ENCODE data around the gene LCE5A. TPM values are rescaled to one million over a fixed set of nuclear protein-coding genes. Genes with fewer than 3 reads are reported as not detected.
A peak's percentile ranks its signal among the peaks of the same experiment; 100 is the strongest.

The LCE5A gene
- total RNA-seq, 1 donor from 2014 or later = not detected

GRCh38 chr1:152515434-152515783 is 4.8 kb downstream of the LCE5A start:
- peak; percentile 54 for DNase-seq (ENCODE audit: low spot score)
- Mint-ChIP-seq H3K9me3 (ENCODE audit: unreplicated experiment) (no peaks in the 10 kb centered on the region), H3K4me3 (ENCODE audit: unreplicated experiment) (no peak overlapping the region), H3K4me1 (ENCODE audit: unreplicated experiment) (peaks cover 5% of the 10 kb centered on the region), H3K36me3 (ENCODE audit: low read depth, unreplicated experiment) (no peaks in the 10 kb centered on the region), H3K27me3 (ENCODE audit: unreplicated experiment) (peaks cover 11% of the 10 kb centered on the region), H3K27ac (ENCODE audit: unreplicated experiment) (no peak overlapping the region)
- TF ChIP-seq CTCF (IDR thresholded peaks at IDR 0.05; ENCODE audit: unreplicated experiment) = no peak

DNA sequence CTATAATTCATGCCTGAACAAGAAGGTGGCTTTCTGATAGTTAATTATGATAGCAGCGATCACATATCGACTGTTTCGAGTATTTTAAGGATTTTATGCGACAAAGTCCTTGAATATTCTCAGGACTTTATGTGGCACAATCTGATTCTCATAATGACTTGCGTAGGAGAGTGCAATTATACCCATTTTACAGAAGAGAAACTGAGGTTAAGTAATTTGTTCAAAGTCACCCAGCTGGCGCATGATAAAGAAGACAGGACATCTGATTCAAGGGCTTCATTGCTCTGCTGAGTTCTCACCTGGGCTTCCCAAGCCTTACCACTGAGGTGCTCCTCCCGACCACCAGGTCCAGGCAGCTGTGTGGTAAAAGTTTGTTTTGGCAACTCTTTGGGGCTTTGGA is 5.5 kb downstream of the LCE5A start:
- no peak for DNase-seq (ENCODE audit: low spot score)
- TF ChIP-seq CTCF (IDR thresholded peaks at IDR 0.05; ENCODE audit: unreplicated experiment) = no peak
- H3K4me1 Mint-ChIP-seq (ENCODE audit: unreplicated experiment) = peaks cover 5% of the 10 kb centered on the region

DNA sequence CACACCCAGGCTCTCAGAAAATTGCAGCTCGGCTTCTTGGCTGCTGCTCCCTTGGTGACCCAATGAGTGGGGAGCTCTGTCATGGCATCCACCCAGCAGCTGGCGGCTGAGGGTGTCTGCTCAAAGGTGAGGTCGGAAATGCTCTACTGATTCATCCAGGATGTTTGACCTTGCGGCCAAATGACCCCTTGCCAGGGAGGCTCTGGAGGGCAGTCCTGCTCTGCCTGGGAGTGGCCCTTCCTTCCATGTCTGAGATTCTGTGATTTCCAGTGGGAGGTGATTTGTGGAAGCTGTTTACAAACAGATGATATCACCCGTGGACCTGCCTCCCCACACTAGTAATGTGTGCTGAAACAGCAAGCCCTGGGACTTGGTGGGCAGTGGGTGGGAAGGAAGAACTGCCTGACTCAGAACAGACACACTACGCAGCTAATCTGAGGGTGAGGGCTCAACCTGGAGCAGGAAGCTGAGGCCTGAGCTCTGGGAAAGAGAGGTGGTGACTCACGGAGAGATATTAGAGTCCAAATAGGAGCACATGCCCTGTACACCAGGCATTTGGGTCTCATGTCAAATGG is 6.7 kb downstream of the LCE5A start:
- peaks cover 5% of the 10 kb centered on the region for H3K4me1 Mint-ChIP-seq (ENCODE audit: unreplicated experiment)
- TF ChIP-seq CTCF (IDR thresholded peaks at IDR 0.05; ENCODE audit: unreplicated experiment) = no peak
- H3K27ac Mint-ChIP-seq (ENCODE audit: unreplicated experiment) = no peak overlapping the region
- no peak overlapping the region for H3K4me3 Mint-ChIP-seq (ENCODE audit: unreplicated experiment)
- DNase-seq (ENCODE audit: low spot score) = no peak
- H3K27me3 Mint-ChIP-seq (ENCODE audit: unreplicated experiment) = peaks cover 11% of the 10 kb centered on the region
- H3K36me3 Mint-ChIP-seq (ENCODE audit: low read depth, unreplicated experiment) = no peaks in the 10 kb centered on the region
- H3K9me3 Mint-ChIP-seq (ENCODE audit: unreplicated experiment) = no peaks in the 10 kb centered on the region

More for the DNA sequence above, 5.5 kb downstream of the LCE5A start:
- Mint-ChIP-seq H3K9me3 (ENCODE audit: unreplicated experiment) (no peaks in the 10 kb centered on the region), H3K27me3 (ENCODE audit: unreplicated experiment) (peaks cover 11% of the 10 kb centered on the region), H3K27ac (ENCODE audit: unreplicated experiment) (no peak overlapping the region), H3K4me3 (ENCODE audit: unreplicated experiment) (no peak overlapping the region), H3K36me3 (ENCODE audit: low read depth, unreplicated experiment) (no peaks in the 10 kb centered on the region)

GRCh38 chr1:152519851-152520250 is 9.2 kb downstream of the LCE5A start:
- H3K4me3 Mint-ChIP-seq (ENCODE audit: unreplicated experiment) = no peak overlapping the region
- peaks cover 2% of the 10 kb centered on the region for H3K4me1 Mint-ChIP-seq (ENCODE audit: unreplicated experiment)
- H3K27ac Mint-ChIP-seq (ENCODE audit: unreplicated experiment) = no peak overlapping the region
- H3K27me3 Mint-ChIP-seq (ENCODE audit: unreplicated experiment) = peaks cover 2% of the 10 kb centered on the region
- H3K36me3 Mint-ChIP-seq (ENCODE audit: low read depth, unreplicated experiment) = no peaks in the 10 kb centered on the region
- no peak for DNase-seq (ENCODE audit: low spot score)
- no peak for TF ChIP-seq CTCF (IDR thresholded peaks at IDR 0.05; ENCODE audit: unreplicated experiment)
- H3K9me3 Mint-ChIP-seq (ENCODE audit: unreplicated experiment) = no peaks in the 10 kb centered on the region

DNA sequence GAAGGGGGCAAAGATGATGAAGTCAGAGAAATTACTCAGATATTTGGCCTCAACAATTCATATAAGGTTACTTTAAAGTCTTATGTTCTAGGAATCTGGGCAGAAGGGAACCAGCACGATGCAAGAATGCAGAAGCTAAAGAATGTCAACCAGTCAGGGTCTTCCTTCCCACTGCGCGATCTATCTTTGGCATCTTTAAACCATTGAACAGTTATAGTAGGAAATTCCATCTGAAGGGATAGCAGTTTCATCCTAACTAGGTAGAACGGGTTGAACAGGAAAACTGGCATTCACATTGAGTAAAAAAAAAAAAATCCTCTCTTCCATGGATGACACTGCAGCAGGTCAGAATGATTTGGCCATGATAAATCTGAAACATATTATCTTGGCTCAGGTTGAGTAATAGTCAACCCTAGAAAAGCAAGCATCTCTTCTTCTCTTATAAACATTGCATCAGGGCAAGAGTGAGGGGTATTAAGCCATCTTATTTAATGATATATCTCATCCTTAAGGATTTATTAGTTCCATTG is 10.0 kb downstream of the LCE5A start:
- no peak for TF ChIP-seq CTCF (IDR thresholded peaks at IDR 0.05; ENCODE audit: unreplicated experiment)
- Mint-ChIP-seq H3K4me1 (ENCODE audit: unreplicated experiment) (no peaks in the 10 kb centered on the region), H3K36me3 (ENCODE audit: low read depth, unreplicated experiment) (no peaks in the 10 kb centered on the region), H3K27me3 (ENCODE audit: unreplicated experiment) (no peaks in the 10 kb centered on the region), H3K27ac (ENCODE audit: unreplicated experiment) (no peak overlapping the region), H3K4me3 (ENCODE audit: unreplicated experiment) (no peak overlapping the region), H3K9me3 (ENCODE audit: unreplicated experiment) (no peaks in the 10 kb centered on the region)
- DNase-seq (ENCODE audit: low spot score) = no peak

Measured in endothelial cell (in vitro differentiated cells).